Glomerular endothelial cell (primary cell): ENCODE data around the gene SMIM43. TPM values are rescaled to one million over a fixed set of nuclear protein-coding genes. Genes with fewer than 3 reads are reported as not detected.
"Not testable (repeated sequence)": the region's sequence is repeated elsewhere in the genome, so short reads cannot be mapped to it uniquely, and the experiment has no call there.

Source experiments
- DNase-seq: peaks from one replicate; pipeline ENCODE4 v3.0.0-alpha.2; 2011; ENCODE audit warnings: low read depth, low spot score; ENCODE audit errors: extremely low read depth
- total RNA-seq: library from RNA; depleted of rRNA; stranded (reverse); fragments of >200 nt; gene quantifications from 2 replicates; pipeline ENCODE4 v1.2.3, GENCODE V29; 2015

Gene SMIM43
- total RNA-seq, 1 donor from 2014 or later = 0.18 TPM

DNA sequence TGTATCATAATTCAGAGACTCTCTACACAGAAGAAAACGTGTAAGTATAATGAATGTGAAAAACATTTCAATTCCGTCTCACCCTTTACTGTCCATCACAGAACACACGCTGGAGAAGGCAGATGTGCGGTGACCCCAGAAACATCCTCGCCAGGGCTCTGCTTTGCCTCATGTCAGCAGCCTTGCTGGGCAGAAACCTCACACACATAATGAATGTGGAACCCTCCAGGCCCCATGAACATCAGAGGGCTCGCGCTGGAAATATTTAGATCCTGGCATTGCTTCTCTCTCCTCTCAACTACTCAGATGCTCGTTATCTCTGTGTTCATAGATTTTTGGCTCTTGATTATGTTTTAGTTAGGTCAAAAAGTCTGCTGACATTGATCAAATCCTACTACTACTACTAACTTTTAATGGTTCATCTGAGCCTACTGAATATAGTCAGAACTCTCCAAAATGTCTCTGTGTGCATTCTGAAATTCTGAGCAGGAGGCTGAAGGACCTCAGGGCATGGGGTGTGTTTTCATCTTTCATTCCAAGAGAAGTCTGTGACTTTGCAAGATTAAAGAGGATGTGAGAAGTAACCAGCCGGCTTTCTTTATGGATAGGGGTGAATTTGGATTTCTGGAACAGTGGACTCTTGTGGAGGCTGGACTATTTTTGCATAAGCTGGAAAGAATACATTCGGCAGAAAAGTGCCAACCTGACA is 27.0 kb downstream of the SMIM43 start:
- no peak for DNase-seq

DNA sequence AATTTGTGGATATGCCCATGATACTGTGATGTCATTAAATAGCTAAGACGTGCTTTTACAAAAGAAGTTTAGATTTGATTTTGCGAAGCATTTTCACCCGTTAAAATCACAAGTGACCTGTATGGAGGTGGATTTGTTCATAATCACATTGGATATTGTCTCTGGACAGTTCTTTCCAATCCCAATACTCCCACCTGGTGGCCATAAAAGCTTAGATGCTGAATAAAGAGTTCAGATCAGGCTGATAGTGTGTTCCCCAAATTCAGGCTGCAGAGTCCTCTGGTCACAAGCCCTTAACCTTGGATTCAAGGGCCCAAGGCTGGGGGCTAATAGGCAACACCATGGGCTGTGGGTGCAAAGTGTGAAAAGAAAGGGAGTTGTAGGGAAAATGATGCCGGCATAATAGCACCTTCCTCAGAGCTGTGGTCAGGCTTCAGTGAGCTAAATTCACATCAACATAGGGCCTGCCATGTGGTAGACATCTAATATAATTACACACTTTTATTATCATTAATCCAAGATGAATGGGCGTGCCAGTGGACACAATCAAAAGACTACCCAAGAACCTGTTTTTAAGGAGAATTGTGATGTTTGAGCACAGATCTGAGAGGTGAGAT is 28.1 kb downstream of the SMIM43 start:
- peak; percentile 54 for DNase-seq

DNA sequence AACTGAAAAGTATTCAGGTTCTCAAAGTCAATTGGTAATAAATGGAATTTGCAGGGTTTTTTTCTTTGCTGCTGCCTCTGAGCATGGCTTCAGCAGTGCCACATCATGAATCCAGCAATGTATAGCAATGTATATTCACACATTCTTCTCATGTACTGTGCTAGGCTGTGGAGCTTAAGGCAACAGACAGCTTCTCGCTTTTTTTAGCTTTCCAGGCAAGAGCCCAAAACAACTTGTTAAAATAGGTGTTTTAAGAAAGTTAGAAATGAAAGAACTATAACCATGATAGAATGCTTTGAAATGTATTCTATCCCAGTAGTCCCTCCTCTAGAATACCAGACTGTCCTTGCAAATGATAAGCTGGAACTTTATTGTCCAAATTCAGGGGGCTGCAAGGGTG is 30.4 kb downstream of the SMIM43 start:
- DNase-seq = no peak

DNA sequence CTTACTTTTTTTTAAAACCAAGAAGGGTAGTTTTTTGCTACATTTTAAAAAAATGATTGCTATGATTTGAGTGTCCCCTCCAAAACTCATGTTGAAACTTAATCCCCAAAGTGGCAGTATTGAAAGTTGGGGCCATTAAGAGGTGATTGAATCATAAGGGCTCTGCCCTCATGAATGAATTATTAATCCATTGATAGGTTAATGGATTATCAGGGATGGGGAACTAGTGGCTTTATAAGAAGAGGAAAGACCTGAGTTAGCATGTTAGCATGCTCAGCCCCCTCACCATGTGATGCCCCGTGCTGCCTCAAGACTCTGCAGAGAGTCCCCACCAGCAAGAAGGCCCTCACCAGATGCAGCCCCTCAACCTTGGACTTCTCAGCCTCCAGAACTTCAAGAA is 31.0 kb downstream of the SMIM43 start:
- DNase-seq = no peak

DNA sequence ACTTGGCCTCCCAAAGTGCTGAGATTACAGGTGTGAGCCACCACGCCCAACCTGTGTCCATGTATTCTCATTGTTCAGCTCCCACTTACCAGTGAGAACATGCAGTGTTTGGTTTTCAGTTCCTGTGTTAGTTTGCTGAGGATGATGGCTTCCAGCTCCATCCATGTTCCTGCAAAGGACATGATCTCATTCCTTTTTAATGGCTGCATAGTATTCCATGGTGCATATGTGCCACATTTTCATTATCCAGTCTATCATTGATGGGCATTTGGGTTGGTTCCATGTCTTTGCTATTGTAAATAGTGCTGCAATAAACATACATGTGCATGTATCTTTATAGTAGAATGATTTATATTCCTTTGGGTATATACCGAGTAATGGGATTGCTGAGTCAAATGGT is 35.2 kb downstream of the SMIM43 start:
- DNase-seq = not testable (repeated sequence)

DNA sequence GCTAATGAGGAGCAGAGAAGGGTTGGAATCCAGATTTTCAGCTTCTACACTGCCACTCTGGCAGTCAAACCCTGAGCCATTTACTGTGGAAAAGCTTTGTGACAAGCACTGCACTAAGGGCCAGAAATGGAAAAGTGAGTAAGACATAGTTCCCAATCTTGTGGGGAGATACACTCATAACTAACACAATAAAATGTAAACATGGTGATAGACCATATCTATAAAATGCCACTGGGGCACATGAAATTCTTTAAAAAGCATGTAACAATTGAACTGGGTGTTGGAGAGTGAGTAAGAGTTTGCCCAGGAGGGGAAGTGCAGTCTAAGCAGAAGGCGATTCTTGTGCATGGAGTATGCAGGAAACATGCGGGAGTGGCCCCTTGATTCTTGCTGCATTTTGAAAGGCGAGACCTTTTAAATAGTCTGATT is 36.2 kb downstream of the SMIM43 start:
- no peak for DNase-seq

DNA sequence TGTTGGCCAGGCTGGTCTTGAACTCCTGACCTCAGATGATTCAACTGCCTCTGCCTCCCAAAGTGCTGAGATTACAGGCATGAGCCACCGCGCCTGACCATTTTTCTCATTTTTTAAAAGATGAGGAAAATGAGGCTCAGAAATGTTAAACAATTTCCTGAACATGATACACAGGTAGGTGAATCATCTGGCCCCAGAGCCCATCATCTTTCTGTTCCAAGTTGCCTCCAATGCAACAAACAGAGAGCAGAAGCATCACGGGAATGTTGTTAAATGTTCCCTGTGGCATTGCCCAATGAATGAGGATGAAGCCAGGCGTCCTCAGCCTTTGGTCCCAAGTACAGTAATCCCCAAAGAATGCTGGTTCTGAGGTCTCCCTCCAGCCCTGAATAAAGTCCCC is 36.9 kb downstream of the SMIM43 start:
- DNase-seq = no peak

DNA sequence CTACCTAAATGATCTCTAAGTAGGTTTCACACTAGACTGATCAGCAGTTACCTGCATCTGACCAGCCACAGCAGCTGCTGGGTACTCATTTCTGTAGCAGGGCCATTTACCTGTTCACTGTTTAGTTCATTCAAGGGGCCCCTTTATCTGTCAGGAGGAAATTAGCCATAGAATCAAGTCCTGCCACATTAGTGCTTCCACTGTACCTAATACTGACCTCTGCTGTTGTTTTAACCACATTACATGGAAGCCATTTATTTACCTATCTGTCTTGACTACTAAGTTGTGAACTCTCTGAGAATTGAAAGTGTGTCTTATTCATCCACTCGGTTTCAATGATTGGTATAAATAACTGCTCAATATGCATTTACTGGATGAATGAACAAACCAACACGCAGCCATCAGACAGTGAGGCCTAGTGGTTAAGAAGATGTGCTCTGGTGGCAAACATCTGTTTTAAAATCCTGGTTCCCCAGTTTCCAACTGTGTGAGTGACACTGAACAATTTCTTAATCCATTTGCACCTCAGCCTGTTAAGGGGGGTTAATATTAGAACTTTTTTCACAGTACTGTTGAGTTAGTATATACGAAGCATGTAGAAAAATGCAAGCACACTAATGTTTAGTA is 38.2 kb downstream of the SMIM43 start:
- peak; percentile 54 for DNase-seq

DNA sequence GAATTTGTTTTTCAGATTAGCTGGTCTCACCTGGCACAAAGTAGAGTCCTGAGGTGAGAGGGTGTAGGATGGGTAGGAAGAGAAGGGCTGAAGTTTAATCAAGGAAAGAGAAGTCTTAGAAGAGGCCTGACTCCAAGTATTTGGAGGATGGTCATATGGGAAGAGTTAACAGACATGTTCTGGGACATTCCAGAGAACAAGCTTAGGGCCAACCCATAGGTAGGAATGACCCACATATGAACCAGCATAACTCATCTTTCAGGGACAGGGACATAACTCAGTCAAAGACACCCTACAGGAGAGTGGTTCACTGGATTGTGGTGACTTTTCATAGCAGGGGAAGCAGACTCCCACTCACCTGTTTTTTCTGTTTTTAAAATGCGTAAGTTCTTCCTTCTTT is 40.3 kb downstream of the SMIM43 start:
- no peak for DNase-seq

DNA sequence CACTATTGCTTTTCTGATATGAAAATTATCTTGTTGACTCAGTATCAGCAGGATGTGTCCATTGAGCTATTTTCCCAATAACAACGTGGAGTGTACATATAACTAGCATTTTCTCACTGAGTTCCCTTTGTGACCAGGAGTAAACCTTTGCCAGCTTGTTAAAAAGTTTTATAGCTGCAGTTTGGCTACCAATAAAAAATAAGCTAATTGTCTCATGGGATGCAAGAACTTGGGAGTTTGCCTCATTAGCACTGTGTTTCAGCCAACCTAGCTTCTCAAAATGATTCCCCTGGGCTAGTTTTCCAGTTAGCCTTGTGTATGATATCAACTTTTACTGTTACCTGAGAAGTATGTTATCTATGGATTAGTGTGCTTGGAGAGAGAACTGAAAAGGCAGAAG is 43.3 kb downstream of the SMIM43 start:
- DNase-seq = no peak

DNA sequence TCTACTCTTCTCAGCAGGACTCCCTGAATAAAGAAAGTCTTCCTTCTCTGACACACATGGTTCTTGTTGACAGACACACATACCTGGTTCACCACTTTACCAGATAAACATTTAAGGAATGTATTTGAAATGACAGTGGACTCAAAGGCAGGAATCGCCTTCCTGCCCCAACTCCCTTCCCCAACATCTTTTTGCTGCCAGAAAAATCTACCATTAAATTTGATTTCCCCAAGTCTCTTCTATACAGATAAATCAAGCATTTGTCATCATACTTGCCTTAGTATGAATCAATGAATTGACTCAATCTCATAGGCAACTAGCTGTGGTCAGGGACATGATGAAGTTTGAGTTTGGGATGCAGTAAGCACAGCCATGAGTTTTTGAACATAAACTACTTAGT is 44.9 kb downstream of the SMIM43 start:
- DNase-seq = no peak

DNA sequence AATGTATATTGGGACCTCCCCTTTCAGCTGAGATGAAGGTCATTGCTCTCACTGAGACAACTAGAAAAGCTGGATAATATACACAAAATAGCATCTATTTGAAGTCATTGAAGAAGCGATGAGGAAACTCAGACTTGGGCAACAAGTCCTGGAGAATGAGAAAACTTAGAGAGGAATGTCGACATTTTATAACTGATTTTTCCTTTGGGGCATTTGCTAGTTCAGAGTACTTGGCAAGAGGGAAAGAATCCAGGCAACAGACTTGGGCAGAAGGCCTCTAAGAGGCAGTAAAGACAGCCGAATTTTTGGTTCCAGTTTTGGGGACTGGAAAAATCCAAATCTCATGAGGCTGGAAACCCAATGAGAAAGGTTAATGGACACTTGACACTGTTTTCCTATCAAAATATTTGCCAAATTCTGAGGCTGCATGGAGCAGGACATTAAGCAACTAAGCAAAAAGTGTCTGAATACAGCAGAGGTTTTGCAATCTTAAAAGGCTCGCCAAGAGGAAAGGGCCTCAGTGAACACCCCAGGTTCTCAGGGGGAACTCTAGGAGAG is 47.2 kb downstream of the SMIM43 start:
- no peak for DNase-seq

DNA sequence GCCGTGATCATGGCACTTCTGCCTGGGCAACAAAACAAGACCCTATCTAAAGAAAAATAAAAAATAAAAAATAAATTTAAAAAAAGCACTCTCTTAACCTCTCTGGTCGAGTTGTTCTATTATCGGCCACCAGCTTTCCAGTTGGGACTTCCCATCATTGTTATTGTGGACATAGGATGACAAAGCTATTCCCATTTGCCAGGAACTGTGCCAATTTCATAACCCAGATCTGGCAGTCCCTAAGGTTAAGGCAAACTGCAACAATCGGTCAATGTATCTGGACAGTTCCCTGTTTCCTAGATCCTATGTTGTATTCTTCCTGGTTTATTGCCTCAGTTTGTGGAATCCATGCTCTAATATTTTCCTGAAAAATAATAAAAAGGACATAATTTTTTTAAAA is 50.4 kb downstream of the SMIM43 start:
- no peak for DNase-seq

DNA sequence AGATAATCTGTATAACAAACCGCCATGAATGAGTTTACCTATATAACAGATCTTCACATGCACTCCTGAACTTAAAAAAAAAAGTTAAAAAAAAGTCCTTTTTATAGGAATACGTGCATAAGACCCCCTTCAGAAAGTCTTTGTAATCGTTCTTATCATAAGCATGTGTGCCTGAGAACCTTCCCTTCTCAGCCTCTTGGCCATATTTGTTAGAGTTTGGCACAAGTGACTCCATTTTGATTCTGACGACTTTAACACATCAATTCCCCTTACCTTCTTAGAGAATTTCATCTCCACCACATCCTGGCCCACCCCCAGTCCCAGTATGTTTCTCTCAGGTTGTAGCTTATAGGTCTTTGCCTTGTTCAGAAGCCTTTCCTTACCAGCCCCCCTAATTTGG is 52.2 kb downstream of the SMIM43 start:
- no peak for DNase-seq

DNA sequence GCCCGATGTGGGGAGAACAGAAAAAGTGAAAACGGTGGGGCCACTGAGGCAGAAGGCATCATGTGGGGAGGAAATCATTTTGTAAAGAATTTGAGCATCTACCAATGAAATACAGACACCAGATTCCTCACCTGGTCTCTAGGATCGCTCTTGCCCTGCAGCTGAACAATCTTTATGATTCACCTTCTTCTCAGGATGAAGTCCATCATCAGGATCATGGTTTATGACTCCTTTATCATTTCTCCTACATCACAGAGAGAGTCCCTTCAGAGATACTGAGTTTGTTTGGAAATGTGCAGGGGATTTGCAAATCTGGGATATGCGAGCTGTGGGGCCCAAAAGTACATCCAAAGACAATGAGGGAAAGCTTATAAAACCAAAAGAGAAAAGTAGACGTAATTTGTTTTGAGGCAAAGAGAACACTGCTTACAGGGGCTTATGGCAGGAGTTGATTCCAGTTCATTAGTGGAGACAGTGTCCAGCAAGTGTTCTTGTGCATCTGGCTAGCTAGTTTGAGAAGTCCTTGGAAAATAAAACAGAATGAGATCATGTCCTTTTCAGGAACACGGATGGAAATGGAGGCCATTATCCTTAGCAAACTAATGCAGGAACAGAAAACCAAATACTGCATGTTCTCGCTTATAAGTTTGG is 52.8 kb downstream of the SMIM43 start:
- DNase-seq = no peak

DNA sequence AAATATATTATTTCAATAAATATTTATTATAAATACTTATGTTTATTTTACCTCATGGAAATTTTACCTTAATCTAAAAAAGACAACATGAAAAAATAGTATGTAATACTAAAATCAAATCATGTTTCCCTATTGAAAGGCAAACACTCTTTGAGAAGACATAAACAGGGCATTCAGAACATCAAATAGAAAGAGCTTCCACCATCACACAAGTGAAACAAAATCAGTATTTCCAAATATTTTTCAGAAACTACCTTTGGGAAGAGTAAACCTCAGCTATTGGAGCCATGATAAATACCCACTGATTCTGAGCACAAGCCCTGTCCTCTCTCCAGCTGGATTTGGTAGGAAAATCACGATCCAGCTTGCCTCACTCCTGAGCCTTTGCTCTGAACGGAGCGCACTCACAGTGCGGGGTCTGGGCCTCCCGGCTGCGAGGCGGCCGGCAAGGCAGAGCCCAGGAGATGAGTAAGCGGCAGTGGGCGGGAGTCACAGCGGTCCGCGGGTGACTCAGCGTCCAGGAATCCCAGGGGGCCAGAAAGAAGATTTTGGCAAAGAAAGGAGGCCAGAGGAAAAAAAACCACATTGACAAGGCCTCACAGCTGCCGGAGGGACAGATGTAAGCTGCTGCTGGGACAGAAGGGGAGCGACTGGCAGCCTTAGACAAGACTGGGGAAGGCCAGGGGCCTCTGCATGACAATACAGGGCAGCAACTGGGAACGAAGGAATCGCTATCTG is 53.5 kb downstream of the SMIM43 start:
- DNase-seq = no peak

DNA sequence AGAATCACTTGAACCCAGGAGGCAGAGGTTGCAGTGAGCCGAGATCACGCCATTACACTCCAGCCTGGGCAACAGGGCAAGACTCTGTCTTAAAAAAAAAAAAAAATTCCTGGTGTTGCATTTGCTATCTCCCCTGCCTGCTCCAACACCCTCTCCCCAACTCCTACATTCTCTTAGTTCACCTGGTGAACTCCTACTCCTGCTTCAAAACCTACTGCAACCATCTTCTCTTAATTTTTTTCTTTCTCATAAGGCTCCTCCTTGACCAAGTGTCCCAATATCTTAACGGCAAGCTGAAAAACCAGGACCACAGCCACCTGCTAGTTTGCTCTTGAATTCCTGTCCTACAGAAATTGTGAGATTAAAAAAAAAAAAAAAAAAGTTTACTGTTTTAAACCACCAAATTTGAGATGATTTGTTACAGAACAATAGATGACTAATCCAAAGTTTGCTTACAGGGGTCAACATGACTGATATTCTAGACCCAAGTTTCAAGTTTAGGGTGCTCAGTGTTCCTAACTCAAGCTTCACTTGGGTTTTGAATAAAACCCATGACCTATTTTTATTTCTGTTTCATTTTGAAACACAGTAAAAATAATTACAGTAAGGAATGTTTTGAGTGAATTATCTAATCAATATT is 55.1 kb downstream of the SMIM43 start:
- no peak for DNase-seq
